ENCODE data around the gene RNF121. TPM values are rescaled to one million over a fixed set of nuclear protein-coding genes. Genes with fewer than 3 reads are reported as not detected.
A peak's percentile ranks its signal among the peaks of the same experiment; 100 is the strongest.

Gene RNF121
- total RNA-seq, 1 experiment from 2014 or later = 27.8 TPM

- CTCF ChIA-PET = interaction anchor here (0.8 to 2.5 kb wide), 2 partner anchors 12 to 466 kb away, joined by 4 to 16 read pairs; no protein-coding TSS in a partner anchor
- intact Hi-C loops (cut with micrococcal nuclease) = no loop called here
- H3K27me3 Mint-ChIP-seq (ENCODE audit: insufficient read depth, unreplicated experiment) = no peaks in the 10 kb centered on the region
- no peak for TF ChIP-seq CTCF (IDR thresholded peaks at IDR 0.05; ENCODE audit: unreplicated experiment)
- DNase-seq (ENCODE audit: unreplicated experiment) = no peak
- POLR2A ChIA-PET = interaction anchor here (0.7 kb wide), 1 partner anchor 17 kb away, joined by 3 read pairs; no protein-coding TSS in a partner anchor
- H3K9me3 Mint-ChIP-seq (ENCODE audit: unreplicated experiment) = peaks cover 8% of the 10 kb centered on the region
- H3K27ac Mint-ChIP-seq (ENCODE audit: low read depth, unreplicated experiment) = no peak overlapping the region
- no peaks in the 10 kb centered on the region for H3K4me1 Mint-ChIP-seq (ENCODE audit: insufficient read depth, unreplicated experiment)
- H3K4me3 Mint-ChIP-seq (ENCODE audit: unreplicated experiment) = no peak overlapping the region
- peaks cover 46% of the 10 kb centered on the region for H3K36me3 Mint-ChIP-seq (ENCODE audit: insufficient read depth, unreplicated experiment)
- BruUV-seq (replicated peaks) = no TSS peak
These were observed 35.8 kb downstream of the RNF121 start for GRCh38 chr11:71964641-71965040.

- POLR2A ChIA-PET = interaction anchor here (1.0 to 1.5 kb wide), 3 partner anchors 10 to 42 kb away, joined by 3 to 4 read pairs (median 3); no protein-coding TSS in a partner anchor
- CTCF ChIA-PET = interaction anchor here (0.6 to 0.9 kb wide), 2 partner anchors 251 to 442 kb away, joined by 3 read pairs; no protein-coding TSS in a partner anchor
- no TSS peak for BruUV-seq (replicated peaks)
These were observed 42.8 kb downstream of the RNF121 start for GRCh38 chr11:71971680-71972079.

GRCh38 chr11:71976551-71976950 lies 47.7 kb downstream of the RNF121 start:
- Mint-ChIP-seq H3K27me3 (ENCODE audit: insufficient read depth, unreplicated experiment) (no peaks in the 10 kb centered on the region), H3K9me3 (ENCODE audit: unreplicated experiment) (no peaks in the 10 kb centered on the region), H3K4me3 (ENCODE audit: unreplicated experiment) (no peak overlapping the region), H3K27ac (ENCODE audit: low read depth, unreplicated experiment) (peak overlapping the region; percentile 39), H3K36me3 (ENCODE audit: insufficient read depth, unreplicated experiment) (peaks cover 25% of the 10 kb centered on the region), H3K4me1 (ENCODE audit: insufficient read depth, unreplicated experiment) (no peaks in the 10 kb centered on the region)
- intact Hi-C loops (cut with micrococcal nuclease) = loop anchor here (5.0 to 10.0 kb wide), 2 partner anchors 261 to 438 kb away; no protein-coding TSS in a partner anchor
- DNase-seq (ENCODE audit: unreplicated experiment) = no peak
- no peak for TF ChIP-seq CTCF (IDR thresholded peaks at IDR 0.05; ENCODE audit: unreplicated experiment)
- POLR2A ChIA-PET = interaction anchor here (0.7 to 1.5 kb wide), 3 partner anchors 8 to 1416 kb away, joined by 3 to 4 read pairs (median 3); no protein-coding TSS in a partner anchor
- BruUV-seq (replicated peaks) = no TSS peak
- CTCF ChIA-PET = interaction anchor here (0.5 to 4.6 kb wide), 33 partner anchors 8 to 471 kb away, joined by 3 to 57 read pairs (median 5); partner anchors contain the start of genes CLPB and IL18BP

More at GRCh38 chr11:71971680-71972079, 42.8 kb downstream of the RNF121 start:
- Mint-ChIP-seq H3K9me3 (ENCODE audit: unreplicated experiment) (no peaks in the 10 kb centered on the region), H3K27ac (ENCODE audit: low read depth, unreplicated experiment) (no peak overlapping the region), H3K4me1 (ENCODE audit: insufficient read depth, unreplicated experiment) (no peaks in the 10 kb centered on the region), H3K4me3 (ENCODE audit: unreplicated experiment) (no peak overlapping the region), H3K27me3 (ENCODE audit: insufficient read depth, unreplicated experiment) (no peaks in the 10 kb centered on the region), H3K36me3 (ENCODE audit: insufficient read depth, unreplicated experiment) (peaks cover 28% of the 10 kb centered on the region)
- DNase-seq (ENCODE audit: unreplicated experiment) = no peak
- intact Hi-C loops (cut with micrococcal nuclease) = loop anchor here (10.0 kb wide), 1 partner anchor 443 kb away; no protein-coding TSS in a partner anchor
- TF ChIP-seq CTCF (IDR thresholded peaks at IDR 0.05; ENCODE audit: unreplicated experiment) = no peak

GRCh38 chr11:71977090-71977489 lies 48.2 kb downstream of the RNF121 start:
- H3K4me3 Mint-ChIP-seq (ENCODE audit: unreplicated experiment) = no peak overlapping the region
- POLR2A ChIA-PET = interaction anchor here (0.7 to 1.2 kb wide), 3 partner anchors 10 to 1416 kb away, joined by 3 to 4 read pairs (median 3); no protein-coding TSS in a partner anchor
- BruUV-seq (replicated peaks) = no TSS peak
- peak overlapping the region; percentile 39 for H3K27ac Mint-ChIP-seq (ENCODE audit: low read depth, unreplicated experiment)
- peaks cover 27% of the 10 kb centered on the region for H3K36me3 Mint-ChIP-seq (ENCODE audit: insufficient read depth, unreplicated experiment)
- no peak for DNase-seq (ENCODE audit: unreplicated experiment)
- H3K9me3 Mint-ChIP-seq (ENCODE audit: unreplicated experiment) = no peaks in the 10 kb centered on the region
- CTCF ChIA-PET = interaction anchor here (0.6 to 4.6 kb wide), 53 partner anchors 9 to 714 kb away, joined by 3 to 57 read pairs (median 4); partner anchors contain the start of genes CLPB and IL18BP
- intact Hi-C loops (cut with micrococcal nuclease) = loop anchor here (1.0 to 10.0 kb wide), 4 partner anchors 206 to 454 kb away; no protein-coding TSS in a partner anchor
- H3K27me3 Mint-ChIP-seq (ENCODE audit: insufficient read depth, unreplicated experiment) = no peaks in the 10 kb centered on the region
- TF ChIP-seq CTCF (IDR thresholded peaks at IDR 0.05; ENCODE audit: unreplicated experiment) = no peak
- H3K4me1 Mint-ChIP-seq (ENCODE audit: insufficient read depth, unreplicated experiment) = no peaks in the 10 kb centered on the region
